Lower lobe of right lung (tissue), 2 donors: ENCODE measurements around the gene BRI3BP. TPM values are rescaled to one million over a fixed set of nuclear protein-coding genes. Genes with fewer than 3 reads are reported as not detected.

Experiments used
- ATAC-seq, 2 donors: fragments of 200-7000 bp; cut with Tn5 transposase; one replicate each; pipeline ENCODE4 v1.9.1; 2020 to 2022; ENCODE audit warnings: mild to moderate bottlenecking in 2 of 2, moderate library complexity in 2 of 2
- DNase-seq: peaks from one replicate; pipeline ENCODE4 v3.0.0-alpha.2; 2020
- H3K27ac ChIP-seq: fragments of 200-600 bp; one replicate; pipeline ENCODE4 v1.8.0; 2022
- H3K27me3 ChIP-seq: fragments of 200-600 bp; one replicate; pipeline ENCODE4 v1.8.0; 2022; ENCODE audit warnings: low read depth
- H3K36me3 ChIP-seq: fragments of 200-600 bp; one replicate; pipeline ENCODE4 v1.8.0; 2022; ENCODE audit warnings: mild to moderate bottlenecking
- H3K4me1 ChIP-seq: fragments of 200-600 bp; one replicate; pipeline ENCODE4 v1.8.0; 2022
- H3K4me3 ChIP-seq: fragments of 200-600 bp; one replicate; pipeline ENCODE4 v1.8.0; 2022; ENCODE audit warnings: mild to moderate bottlenecking
- H3K9me3 ChIP-seq: fragments of 200-600 bp; one replicate; pipeline ENCODE4 v1.8.0; 2022
- CTCF ChIP-seq: fragments of 200-600 bp; IDR thresholded peaks from one replicate; pipeline ENCODE4 v1.8.0; 2022; ENCODE audit warnings: antibody characterized with exemption, mild to moderate bottlenecking
- intact Hi-C: fragments of 100-400 bp; cut with DNase I; formaldehyde crosslinking; loops from one replicate; pipeline ENCODE4 v1.11.0; 2022
- total RNA-seq: library from RNA; stranded (reverse); fragmentation: NEBNext Ultra II Directional; extraction: Animal tissue kit (Norgen Biotek cat#: 25700); gene quantifications from one replicate; pipeline ENCODE4 v1.2.1, GENCODE V29; 2021
- donor health status: DM: no; HTN: yes; CAD: no; lungs with severe emphysema.

The BRI3BP gene
- total RNA-seq, 1 donor from 2014 or later = 7.3 TPM

GRCh38 chr12:124956571-124956970, 36.9 kb upstream of the BRI3BP start:
- H3K4me3 ChIP-seq = no peak overlapping the region
- H3K4me1 ChIP-seq = no peaks in the 10 kb centered on the region
- peaks cover 98% of the 10 kb centered on the region for H3K36me3 ChIP-seq
- ATAC-seq (no peak), DNase-seq (no peak)
- intact Hi-C loops = no loop called here
- no peak for TF ChIP-seq CTCF
- no peak overlapping the region for H3K27ac ChIP-seq
- no peaks in the 10 kb centered on the region for H3K9me3 ChIP-seq
- H3K27me3 ChIP-seq = no peaks in the 10 kb centered on the region

- no peak overlapping the region for H3K27ac ChIP-seq
These were observed 32.4 kb upstream of the BRI3BP start for GRCh38 chr12:124961055-124961454.

GRCh38 chr12:124963211-124963610, 30.2 kb upstream of the BRI3BP start:
- Histone ChIP-seq H3K4me1 (no peaks in the 10 kb centered on the region), H3K27me3 (no peaks in the 10 kb centered on the region), H3K27ac (no peak overlapping the region), H3K9me3 (no peaks in the 10 kb centered on the region), H3K4me3 (no peak overlapping the region), H3K36me3 (peaks cover 98% of the 10 kb centered on the region)
- no peak for TF ChIP-seq CTCF
- intact Hi-C loops = no loop called here
- ATAC-seq = no peak
- no peak for DNase-seq

More at GRCh38 chr12:124961055-124961454, 32.4 kb upstream of the BRI3BP start:
- intact Hi-C loops = no loop called here
- Histone ChIP-seq H3K27me3 (no peaks in the 10 kb centered on the region), H3K36me3 (peaks cover 96% of the 10 kb centered on the region), H3K9me3 (no peaks in the 10 kb centered on the region), H3K4me1 (no peaks in the 10 kb centered on the region), H3K4me3 (no peak overlapping the region)
- TF ChIP-seq CTCF = no peak
- DNase-seq (no peak), ATAC-seq (peak in 1 of 2 donors; percentile 22)

- intact Hi-C loops = no loop called here
- Histone ChIP-seq H3K27ac (no peak overlapping the region), H3K36me3 (peaks cover 97% of the 10 kb centered on the region), H3K9me3 (no peaks in the 10 kb centered on the region), H3K4me3 (no peak overlapping the region), H3K27me3 (no peaks in the 10 kb centered on the region), H3K4me1 (no peaks in the 10 kb centered on the region)
- ATAC-seq = no peak
- TF ChIP-seq CTCF = no peak
- no peak for DNase-seq
These were observed 29.2 kb upstream of the BRI3BP start for GRCh38 chr12:124964251-124964650.

GRCh38 chr12:124964836-124965462, 28.5 kb upstream of the BRI3BP start:
- Histone ChIP-seq H3K27ac (no peak overlapping the region), H3K27me3 (no peaks in the 10 kb centered on the region), H3K4me3 (no peak overlapping the region), H3K9me3 (no peaks in the 10 kb centered on the region), H3K36me3 (peaks cover 97% of the 10 kb centered on the region), H3K4me1 (no peaks in the 10 kb centered on the region)
- DNase-seq = no peak
- ATAC-seq = peak in 1 of 2 donors; percentile 4
- intact Hi-C loops = no loop called here
- no peak for TF ChIP-seq CTCF
